ENCODE results near the gene COL7A1.

GRCh38 chr3:48595526-48596121 is 495 bp upstream of the COL7A1 start:
- TF ChIP-seq, protein P1, sequence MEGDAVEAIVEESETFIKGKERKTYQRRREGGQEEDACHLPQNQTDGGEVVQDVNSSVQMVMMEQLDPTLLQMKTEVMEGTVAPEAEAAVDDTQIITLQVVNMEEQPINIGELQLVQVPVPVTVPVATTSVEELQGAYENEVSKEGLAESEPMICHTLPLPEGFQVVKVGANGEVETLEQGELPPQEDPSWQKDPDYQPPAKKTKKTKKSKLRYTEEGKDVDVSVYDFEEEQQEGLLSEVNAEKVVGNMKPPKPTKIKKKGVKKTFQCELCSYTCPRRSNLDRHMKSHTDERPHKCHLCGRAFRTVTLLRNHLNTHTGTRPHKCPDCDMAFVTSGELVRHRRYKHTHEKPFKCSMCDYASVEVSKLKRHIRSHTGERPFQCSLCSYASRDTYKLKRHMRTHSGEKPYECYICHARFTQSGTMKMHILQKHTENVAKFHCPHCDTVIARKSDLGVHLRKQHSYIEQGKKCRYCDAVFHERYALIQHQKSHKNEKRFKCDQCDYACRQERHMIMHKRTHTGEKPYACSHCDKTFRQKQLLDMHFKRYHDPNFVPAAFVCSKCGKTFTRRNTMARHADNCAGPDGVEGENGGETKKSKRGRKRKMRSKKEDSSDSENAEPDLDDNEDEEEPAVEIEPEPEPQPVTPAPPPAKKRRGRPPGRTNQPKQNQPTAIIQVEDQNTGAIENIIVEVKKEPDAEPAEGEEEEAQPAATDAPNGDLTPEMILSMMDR (IDR thresholded peaks at IDR 0.05), result no peak
- TF ChIP-seq POLR2A (IDR thresholded peaks at IDR 0.05), result no peak

All from uterus (tissue), 2 donors.